HCT116 (cell line): ENCODE data around the gene CHD2. TPM values are rescaled to one million over a fixed set of nuclear protein-coding genes. Genes with fewer than 3 reads are reported as not detected.

Source experiments
- ATAC-seq: fragments of 200-7000 bp; cut with Tn5 transposase; 2 replicates; pipeline ENCODE4 v1.9.1; 2020; ENCODE audit warnings: mild to moderate bottlenecking, moderate library complexity
- BruUV-seq: library from RNA; stranded (reverse); fragments of 400-500 nt; replicated peaks from 2 replicates; lab custom pipeline; 2021; lab: Mats Ljungman, UMichigan
- CTCF ChIA-PET: fragments of 300-600 bp; sonication (Branson Sonifier 250); formaldehyde crosslinking; loops from one replicate; lab custom pipeline; 2021; ENCODE audit warnings: antibody characterized with exemption; lab: Charles Lee
- POLR2A ChIA-PET: fragments of 300-600, 350-600 bp; sonication (Branson Sonifier 250); formaldehyde crosslinking; loops from one replicate; lab custom pipeline; 2021; ENCODE audit warnings: antibody characterized with exemption; lab: Charles Lee
- RAD21 ChIA-PET, 2 experiments: fragments of 300-600 bp; sonication (Branson Sonifier 250); formaldehyde crosslinking; loops; one replicate each; lab custom pipeline; 2023; ENCODE audit warnings: low total read pairs in 2 of 2; ENCODE audit not compliant: uncharacterized antibody in 2 of 2, unreplicated experiment in 2 of 2, low non-redundant PET in 1 of 2; lab: Charles Lee
- DNase-seq: peaks from one replicate; pipeline ENCODE4 v3.0.0-alpha.2; 2010; ENCODE audit warnings: low read depth, low spot score
- H2AFZ ChIP-seq: fragments of 200-600 bp; shearing (Covaris generic), sonication (generic); 2 replicates; pipeline ENCODE4 v1.6.1; 2017; ENCODE audit warnings: low read depth, mixed run types, mixed read lengths, antibody characterized with exemption, low read length; ENCODE audit not compliant: poor library complexity, severe bottlenecking
- H3K27ac ChIP-seq: 2 replicates; pipeline ENCODE4 v1.5.1; 2012; ENCODE audit warnings: low read depth, low read length
- H3K27me3 ChIP-seq: fragments of 200-600 bp; sonication (generic); 2 replicates; pipeline ENCODE4 v1.6.1; 2016; ENCODE audit warnings: mixed run types, low read length, mixed read lengths; ENCODE audit not compliant: insufficient read depth
- H3K36me3 ChIP-seq, 2 experiments: fragments of 200-500 bp in 1 of 2; fragments of 200-600 bp in 1 of 2; sonication (Bioruptor generic) in 1 of 2; sonication (generic) in 1 of 2; 2 replicates each; pipeline versions ENCODE4 v1.5.1 to v1.6.1; 2014 to 2016; ENCODE audit warnings: low read length in 2 of 2, inconsistent platforms in 1 of 2, mixed read lengths in 1 of 2, mixed run types in 1 of 2; ENCODE audit not compliant: insufficient read depth in 2 of 2, control insufficient read depth in 1 of 2
- H3K4me1 ChIP-seq, 2 experiments: fragments of 200-600 bp in 1 of 2; sonication (generic) in 1 of 2; 2 replicates each; pipeline versions ENCODE4 v1.5.1 to v1.6.1; 2012 to 2017; ENCODE audit warnings: low read length in 2 of 2, inconsistent platforms in 1 of 2, mild to moderate bottlenecking in 1 of 2, mixed read lengths in 1 of 2, mixed run types in 1 of 2, moderate library complexity in 1 of 2; ENCODE audit not compliant: insufficient read depth in 2 of 2, control insufficient read depth in 1 of 2
- H3K4me2 ChIP-seq: fragments of 200-600 bp; sonication (generic); 2 replicates; pipeline ENCODE4 v1.6.1; 2017; ENCODE audit warnings: mixed run types, low read length, mixed read lengths
- H3K4me3 ChIP-seq, 2 experiments: fragments of 200-600 bp in 1 of 2; sonication (generic) in 1 of 2; replicated peaks in 1 of 2; 2 replicates each; pipeline ENCODE4 v1.5.1; 2011 to 2016; ENCODE audit warnings: low read length in 2 of 2, control low read depth in 1 of 2, low read depth in 1 of 2, mild to moderate bottlenecking in 1 of 2, mixed read lengths in 1 of 2, mixed run types in 1 of 2
- H3K79me2 ChIP-seq: fragments of 200-600 bp; sonication (generic); 2 replicates; pipeline ENCODE4 v1.6.1; 2017; ENCODE audit warnings: mild to moderate bottlenecking, mixed run types, low read length, moderate library complexity, mixed read lengths; ENCODE audit not compliant: insufficient read depth
- H3K9ac ChIP-seq: fragments of 200-600 bp; sonication (generic); 2 replicates; pipeline ENCODE4 v1.6.1; 2016; ENCODE audit warnings: low read length, mixed read lengths
- H3K9me2 ChIP-seq: fragments of 200-600 bp; sonication (generic), shearing (Covaris generic); 2 replicates; pipeline ENCODE4 v1.6.1; 2017; ENCODE audit warnings: mixed run types, mild to moderate bottlenecking, moderate library complexity; ENCODE audit not compliant: insufficient read depth
- H3K9me3 ChIP-seq, 2 experiments: fragments of 200-500 bp in 1 of 2; fragments of 200-600 bp in 1 of 2; sonication (Bioruptor generic) in 1 of 2; sonication (generic) in 1 of 2; 2 replicates each; pipeline ENCODE4 v1.6.1; 2014 to 2017; ENCODE audit warnings: low read length in 2 of 2, mixed read lengths in 2 of 2, inconsistent platforms in 1 of 2, low read depth in 1 of 2, mild to moderate bottlenecking in 1 of 2, mixed run types in 1 of 2, moderate library complexity in 1 of 2; ENCODE audit not compliant: control insufficient read depth in 1 of 2, insufficient read depth in 1 of 2
- H4K20me1 ChIP-seq: fragments of 200-600 bp; sonication (generic), shearing (Covaris generic); 2 replicates; pipeline ENCODE4 v1.6.1; 2017; ENCODE audit warnings: mixed run types, mild to moderate bottlenecking, moderate library complexity; ENCODE audit not compliant: insufficient read depth
- ATF3 ChIP-seq: IDR thresholded peaks from 2 replicates; pipeline ENCODE4 v1.6.1; 2012
- POLR2A ChIP-seq: IDR thresholded peaks from 2 replicates; pipeline ENCODE4 v1.7.0; 2011; ENCODE audit warnings: borderline replicate concordance; ENCODE audit not compliant: insufficient read depth, insufficient read length; ENCODE audit errors: extremely low read depth
- POLR2AphosphoS5 ChIP-seq: IDR thresholded peaks from 2 replicates; pipeline ENCODE4 v1.6.1; 2011; ENCODE audit warnings: mild to moderate bottlenecking, low read depth, low read length, moderate library complexity
- RAD21 ChIP-seq: IDR thresholded peaks from 2 replicates; pipeline ENCODE4 v1.6.1; 2012; ENCODE audit warnings: low read depth, mild to moderate bottlenecking
- SIN3A ChIP-seq: IDR thresholded peaks from 2 replicates; pipeline ENCODE4 v1.6.1; 2012; ENCODE audit warnings: low read depth
- intact Hi-C: fragments of 100-400 bp; cut with micrococcal nuclease; formaldehyde crosslinking; loops from 2 replicates; pipeline ENCODE4 v1.10.0; 2022
- total RNA-seq: library from RNA; stranded (reverse); gene quantifications from one replicate; pipeline ENCODE4 v1.2.1, GENCODE V29; 2021; ENCODE audit not compliant: unreplicated experiment
- TF ChIP-seq, protein P1 (sequence below), 3 experiments: fragments of 200-600 bp in 1 of 3; sonication (generic) in 1 of 3; IDR thresholded peaks in 2 of 3; conservative IDR thresholded peaks in 1 of 3; 2 replicates each; pipeline ENCODE4 v1.5.1; 2012 to 2017; ENCODE audit warnings: low read depth in 2 of 3, low read length in 2 of 3, antibody characterized with exemption in 1 of 3, borderline replicate concordance in 1 of 3, control low read depth in 1 of 3, mild to moderate bottlenecking in 1 of 3, mixed read lengths in 1 of 3, mixed run types in 1 of 3, moderate library complexity in 1 of 3; ENCODE audit not compliant: insufficient read depth in 1 of 3

CHD2 gene
- total RNA-seq, 1 experiment from 2014 or later: 116 TPM

GRCh38 chr15:92902737-92903593 is 2.8 kb downstream of the CHD2 start:
- BruUV-seq: no TSS peak
- H3K4me3 ChIP-seq: peak overlapping the region; percentile 69 to 71
- no peak overlapping the region for H2AFZ ChIP-seq
- ChIA-PET POLR2A (interaction anchor here (1.1 to 5.2 kb wide), 11 partner anchors 8 to 105 kb away, joined by 3 to 93 read pairs (median 6); no protein-coding TSS in a partner anchor), RAD21 (no interaction called here), CTCF (no interaction called here)
- H3K27me3 ChIP-seq: no peaks in the 10 kb centered on the region
- peak overlapping the region; percentile 87 for H3K9ac ChIP-seq
- intact Hi-C loops: loop anchor here (5.0 kb wide), 1 partner anchor 81 kb away; no protein-coding TSS in a partner anchor
- no peaks in the 10 kb centered on the region for H3K9me3 ChIP-seq
- peak overlapping the region; percentile 97 for H3K27ac ChIP-seq
- TF ChIP-seq SIN3A (no peak), ATF3 (no peak), POLR2AphosphoS5 (no peak), RAD21 (no peak), POLR2A (peak; percentile 12)
- TF ChIP-seq, protein P1, sequence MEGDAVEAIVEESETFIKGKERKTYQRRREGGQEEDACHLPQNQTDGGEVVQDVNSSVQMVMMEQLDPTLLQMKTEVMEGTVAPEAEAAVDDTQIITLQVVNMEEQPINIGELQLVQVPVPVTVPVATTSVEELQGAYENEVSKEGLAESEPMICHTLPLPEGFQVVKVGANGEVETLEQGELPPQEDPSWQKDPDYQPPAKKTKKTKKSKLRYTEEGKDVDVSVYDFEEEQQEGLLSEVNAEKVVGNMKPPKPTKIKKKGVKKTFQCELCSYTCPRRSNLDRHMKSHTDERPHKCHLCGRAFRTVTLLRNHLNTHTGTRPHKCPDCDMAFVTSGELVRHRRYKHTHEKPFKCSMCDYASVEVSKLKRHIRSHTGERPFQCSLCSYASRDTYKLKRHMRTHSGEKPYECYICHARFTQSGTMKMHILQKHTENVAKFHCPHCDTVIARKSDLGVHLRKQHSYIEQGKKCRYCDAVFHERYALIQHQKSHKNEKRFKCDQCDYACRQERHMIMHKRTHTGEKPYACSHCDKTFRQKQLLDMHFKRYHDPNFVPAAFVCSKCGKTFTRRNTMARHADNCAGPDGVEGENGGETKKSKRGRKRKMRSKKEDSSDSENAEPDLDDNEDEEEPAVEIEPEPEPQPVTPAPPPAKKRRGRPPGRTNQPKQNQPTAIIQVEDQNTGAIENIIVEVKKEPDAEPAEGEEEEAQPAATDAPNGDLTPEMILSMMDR (IDR thresholded peaks at IDR 0.05 in 2 of 3, conservative IDR thresholded peaks at IDR 0.05 in 1 of 3; ENCODE audit: borderline replicate concordance in 1 of 3, insufficient read depth in 1 of 3, low read depth in 2 of 3, low read length in 2 of 3): no peak
- peaks cover 0 to 3% of the 10 kb centered on the region in 2 experiments; a peak in 2 of 4 replicates for H3K36me3 ChIP-seq
- H3K4me2 ChIP-seq: peak overlapping the region; percentile 82
- peaks cover 48 to 65% of the 10 kb centered on the region in 2 experiments for H3K4me1 ChIP-seq
- ATAC-seq (no peak), DNase-seq (no peak)
- no peaks in the 10 kb centered on the region for H3K9me2 ChIP-seq
- H4K20me1 ChIP-seq: no peaks in the 10 kb centered on the region; the same call in 1 of the 2 replicates
- peaks cover 91% of the 10 kb centered on the region for H3K79me2 ChIP-seq
